Right hindlimb (tissue), 1 donor: Measurements from ENCODE around the gene OBSL1.

ENCODE experiments used
- DNase-seq: peaks from one replicate; pipeline ENCODE4 v3.0.0-alpha.2; 2018

OBSL1 gene

GRCh38 chr2:219596954-219597551 lies 25.7 kb upstream of the OBSL1 start:
- DNase-seq, result no peak

DNA sequence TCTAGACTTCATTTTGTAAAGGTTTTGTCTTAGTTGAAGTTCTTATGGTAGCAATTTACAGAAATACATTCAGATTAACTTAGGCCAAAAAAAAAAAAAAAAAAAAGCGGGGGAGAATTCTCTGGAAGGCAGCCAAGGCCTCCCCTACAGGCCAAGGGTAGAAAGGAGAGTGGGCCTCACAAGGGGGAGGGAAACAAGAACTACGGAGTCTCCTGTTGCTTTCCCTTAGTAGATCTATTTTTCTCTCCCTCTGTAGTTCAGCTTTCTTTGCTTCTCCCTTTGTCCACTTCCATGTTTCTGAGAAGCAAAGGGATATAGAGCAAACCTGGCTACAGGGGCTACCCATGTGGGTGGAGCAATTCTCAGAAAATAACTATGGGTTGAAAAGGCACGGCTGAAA lies 23.9 kb upstream of the OBSL1 start:
- peak; percentile 85 for DNase-seq

- DNase-seq, result no peak
These were observed 21.8 kb upstream of the OBSL1 start for GRCh38 chr2:219593154-219593553.

GRCh38 chr2:219592736-219593135 lies 21.4 kb upstream of the OBSL1 start:
- no peak for DNase-seq

DNA sequence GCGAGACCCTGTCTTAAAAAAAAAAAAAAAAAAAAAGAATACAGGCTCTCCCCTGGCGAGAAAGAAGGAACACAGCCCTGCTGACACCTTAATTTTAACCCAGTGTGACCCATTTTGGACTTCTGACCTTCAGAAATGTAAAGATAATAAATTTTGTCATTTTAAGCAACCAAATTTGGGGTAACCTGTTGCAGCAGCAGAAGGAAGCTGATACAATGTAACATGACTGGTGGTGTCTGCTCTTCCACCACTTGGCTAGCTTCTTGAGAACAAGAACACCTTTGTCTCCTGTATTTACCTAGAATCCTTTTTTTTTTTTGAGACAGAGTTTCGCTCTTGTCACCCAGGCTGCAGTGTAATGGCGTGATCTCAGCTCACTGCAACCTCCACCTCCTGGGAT lies 19.8 kb upstream of the OBSL1 start:
- DNase-seq, result no peak

- no peak for DNase-seq
These were observed 10.0 kb upstream of the OBSL1 start for GRCh38 chr2:219581346-219581745.

DNA sequence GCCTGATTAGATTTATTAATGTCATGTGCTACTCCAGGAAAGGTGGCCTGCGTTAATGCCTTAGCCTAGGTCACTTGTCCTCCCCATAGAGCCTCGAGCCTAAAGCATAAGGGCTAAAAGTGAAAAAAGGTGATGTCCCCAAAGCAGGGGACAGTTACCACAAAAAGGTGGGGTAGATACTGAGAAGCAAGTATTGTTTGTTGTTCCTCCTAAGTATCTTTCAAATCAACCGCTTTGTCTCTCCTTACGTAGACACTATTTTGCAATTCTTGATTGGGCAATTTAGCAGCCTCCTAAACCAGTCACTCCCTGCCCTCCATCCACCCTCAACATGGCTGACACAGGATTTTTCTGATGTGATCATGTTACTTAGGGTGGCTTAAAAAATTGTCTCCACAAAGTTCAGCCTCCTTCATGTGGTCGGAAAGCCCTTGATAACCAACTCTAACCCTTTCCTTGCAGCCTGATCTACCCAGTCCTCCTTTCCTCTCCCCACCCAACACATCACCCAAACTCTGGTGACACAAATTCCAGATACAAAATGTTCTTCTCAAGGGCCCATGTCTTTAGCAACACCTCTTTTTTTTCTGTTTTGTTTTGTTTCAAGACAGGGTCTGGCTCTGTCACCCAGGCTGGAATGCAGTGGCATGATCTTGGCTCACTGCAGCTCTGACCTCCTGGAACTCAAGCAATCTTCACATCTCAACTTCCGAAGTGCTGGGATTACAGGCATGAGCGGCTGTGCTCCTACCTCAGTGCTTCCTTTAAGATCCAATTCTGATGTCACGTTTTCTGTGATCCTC lies 7.7 kb upstream of the OBSL1 start:
- no peak for DNase-seq

GRCh38 chr2:219576505-219577388 lies 5.4 kb upstream of the OBSL1 start:
- peak; percentile 77 for DNase-seq

GRCh38 chr2:219575566-219576504 lies 4.5 kb upstream of the OBSL1 start:
- DNase-seq, result no peak

- no peak for DNase-seq
These were observed 3.4 kb upstream of the OBSL1 start for GRCh38 chr2:219574484-219575311.

DNA sequence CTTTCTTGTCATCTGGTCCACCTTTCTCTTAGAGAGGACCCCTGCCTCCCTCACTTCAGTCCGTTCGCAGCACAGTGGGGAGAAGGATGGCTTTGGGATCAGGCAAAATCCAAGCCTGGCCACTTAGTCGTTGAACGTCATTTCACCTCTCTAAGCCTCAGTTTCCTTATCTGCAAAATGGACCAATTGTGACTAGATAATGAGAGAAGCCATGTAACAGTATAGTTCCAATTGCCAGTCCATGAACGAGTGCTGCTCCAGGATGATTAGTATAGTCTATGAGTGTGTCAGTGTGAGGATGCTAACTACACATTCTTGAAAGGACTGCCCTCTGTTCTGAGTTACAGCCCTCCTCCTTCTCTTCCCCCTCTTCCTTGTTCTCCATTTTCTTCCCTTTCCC lies 1.8 kb upstream of the OBSL1 start:
- DNase-seq, result no peak

GRCh38 chr2:219572237-219573001 lies 1.1 kb upstream of the OBSL1 start, which contains the start of gene INHA:
Gene INHA, plus strand, starts transcription at chr2:219572310. Its CDS starts 65 bp downstream, at chr2:219572375.
- DNase-seq, result no peak

DNA sequence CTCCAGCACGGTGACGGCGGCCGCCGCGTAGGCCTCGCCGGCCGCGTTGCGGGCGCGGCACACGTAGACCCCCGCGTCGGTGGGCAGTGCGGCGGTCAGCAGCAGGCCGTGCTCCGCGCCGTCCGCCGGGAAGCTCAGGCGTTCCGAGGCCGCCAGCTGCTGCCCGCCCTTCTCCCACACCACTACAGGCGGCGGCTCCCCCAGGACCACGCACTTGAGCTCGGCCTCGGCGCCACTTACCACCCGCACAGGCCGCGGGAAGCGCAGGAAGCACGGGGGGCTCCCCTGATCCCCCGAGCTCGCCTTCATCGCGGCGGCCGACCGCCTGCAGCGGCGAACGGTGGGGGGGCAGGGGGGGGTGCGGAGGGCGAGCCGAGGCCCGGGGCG lies 422 bp downstream of the OBSL1 start:
- no peak for DNase-seq

DNA sequence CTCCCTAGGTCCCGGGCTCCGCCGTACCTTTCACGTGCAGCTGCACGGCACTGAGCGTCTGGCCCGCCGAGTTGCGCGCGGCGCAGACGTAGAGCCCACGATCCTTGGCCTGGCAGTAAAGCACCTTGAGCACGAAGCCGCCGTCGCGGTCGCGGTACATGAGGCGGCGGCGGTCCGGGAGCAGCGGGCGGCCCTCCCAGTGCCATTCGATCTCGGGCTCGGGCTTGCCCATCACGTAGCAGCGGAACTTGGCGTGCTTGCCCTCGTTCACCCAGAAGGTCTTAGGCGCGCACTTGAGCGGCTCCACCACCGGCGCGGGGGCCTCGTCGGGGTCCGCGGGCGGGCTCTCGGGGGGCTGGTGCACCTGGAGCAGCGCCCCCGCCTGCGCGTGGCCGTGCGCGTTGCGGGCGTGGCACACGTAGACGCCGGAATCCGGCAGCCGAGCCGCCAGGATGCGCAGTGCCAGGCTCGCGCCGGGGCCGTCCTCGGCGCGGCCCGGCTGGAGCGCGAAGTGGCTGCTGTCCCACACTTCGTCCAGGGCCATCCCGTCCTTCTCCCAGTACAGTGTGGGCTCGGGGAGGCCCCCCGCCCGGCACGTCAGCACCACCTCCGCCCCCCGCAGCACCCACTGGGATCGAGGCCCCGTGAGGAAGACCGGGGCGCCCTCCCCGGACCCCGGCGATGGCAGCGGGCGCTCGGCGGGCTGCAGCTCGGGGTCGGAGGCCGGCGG lies 980 bp downstream of the OBSL1 start:
- no peak for DNase-seq

DNA sequence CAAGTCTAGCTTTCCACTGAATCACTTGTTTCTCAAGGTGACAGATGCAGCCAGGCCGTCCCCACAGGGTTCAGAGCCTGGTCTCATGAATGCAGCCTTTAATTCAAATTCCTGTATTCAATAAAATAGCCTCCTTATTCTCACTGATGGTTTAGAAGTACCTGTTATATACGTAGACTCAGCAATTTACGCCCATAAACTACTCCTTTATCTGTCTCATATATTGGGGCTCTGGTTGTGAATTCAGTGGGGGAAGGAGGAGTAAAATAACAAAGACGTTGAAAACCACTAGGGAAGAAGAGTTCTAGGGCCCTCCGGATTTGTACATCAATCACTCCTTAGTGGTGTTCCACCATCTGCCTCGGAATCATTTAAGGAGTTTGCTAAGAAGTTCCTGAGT lies 1.7 kb downstream of the OBSL1 start:
- DNase-seq, result no peak

DNA sequence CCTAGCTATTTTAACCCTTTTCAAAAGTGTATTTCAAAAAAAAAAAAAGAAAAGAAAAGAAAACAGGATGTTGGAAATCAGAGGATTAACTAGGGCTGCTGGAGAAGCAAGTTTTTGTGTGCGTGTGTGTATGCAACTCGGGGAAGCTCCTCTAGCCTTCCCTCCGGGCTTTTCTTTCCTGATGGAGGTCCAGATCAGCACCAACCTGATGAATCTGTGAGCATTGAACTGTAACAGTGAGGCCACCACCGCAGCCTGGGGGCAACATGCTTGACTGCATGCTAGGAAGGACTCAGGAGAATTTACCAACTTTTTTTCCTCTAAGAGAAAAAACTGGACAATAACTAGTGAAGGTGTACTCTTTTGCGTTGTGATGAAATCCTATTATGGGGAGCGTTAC lies 2.3 kb downstream of the OBSL1 start:
- no peak for DNase-seq

- no peak for DNase-seq
These were observed 3.5 kb downstream of the OBSL1 start for GRCh38 chr2:219567791-219568361.

DNA sequence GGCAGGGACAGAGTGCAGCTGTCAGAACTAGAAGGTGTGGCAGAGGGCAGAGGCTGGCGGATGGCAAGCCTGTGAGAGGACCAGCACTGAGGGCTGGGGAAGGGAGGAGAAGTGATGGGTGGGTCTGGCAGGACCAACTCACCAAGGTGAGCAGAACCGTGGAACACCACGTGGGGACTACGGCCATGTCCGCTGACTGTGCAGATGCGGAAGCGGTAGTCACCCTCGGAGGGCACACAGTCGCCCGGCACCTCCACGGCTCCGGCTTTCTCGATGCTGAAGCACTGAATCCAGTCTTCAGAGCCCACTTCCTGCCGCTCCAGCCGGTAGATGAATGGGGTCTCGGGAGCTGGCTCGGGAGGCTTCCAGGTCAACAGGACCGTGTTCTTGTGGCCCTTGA lies 4.2 kb downstream of the OBSL1 start:
- DNase-seq, result no peak

GRCh38 chr2:219566640-219567039 lies 4.7 kb downstream of the OBSL1 start:
- no peak for DNase-seq
